KMS-11 (cell line): ENCODE results near the gene HBB.
"Not testable (repeated sequence)": the region's sequence is repeated elsewhere in the genome, so short reads cannot be mapped to it uniquely, and the experiment has no call there.

ENCODE experiments used
- H2AFZ ChIP-seq: fragments of 200-600 bp; sonication (generic); 2 replicates; pipeline ENCODE4 v1.6.1; 2016; ENCODE audit warnings: antibody characterized with exemption, mixed run types, low read depth
- H3K27ac ChIP-seq: fragments of 200-600 bp; sonication (generic); 2 replicates; pipeline ENCODE4 v1.6.1; 2016; ENCODE audit warnings: mild to moderate bottlenecking, mixed run types
- H3K27me3 ChIP-seq: fragments of 200-600 bp; sonication (generic); 2 replicates; pipeline ENCODE4 v1.6.1; 2017; ENCODE audit warnings: mild to moderate bottlenecking, low read depth, mixed run types, moderate library complexity; ENCODE audit not compliant: insufficient read depth
- H3K36me3 ChIP-seq: fragments of 200-600 bp; sonication (generic); 2 replicates; pipeline ENCODE4 v1.6.1; 2017; ENCODE audit warnings: mild to moderate bottlenecking, mixed run types; ENCODE audit not compliant: insufficient read depth
- H3K4me1 ChIP-seq: fragments of 200-600 bp; sonication (generic); 2 replicates; pipeline ENCODE4 v1.6.1; 2016; ENCODE audit warnings: mild to moderate bottlenecking, low read depth, mixed run types; ENCODE audit not compliant: poor library complexity, severe bottlenecking
- H3K4me2 ChIP-seq: fragments of 200-600 bp; sonication (generic); 2 replicates; pipeline ENCODE4 v1.7.0; 2016; ENCODE audit warnings: mild to moderate bottlenecking, mixed run types
- H3K4me3 ChIP-seq: fragments of 200-600 bp; sonication (generic); IDR thresholded peaks from 2 replicates; pipeline ENCODE4 v1.6.1; 2017; ENCODE audit warnings: low read depth, low read length, mixed read lengths; ENCODE audit not compliant: insufficient read depth
- H3K79me2 ChIP-seq: fragments of 200-600 bp; sonication (generic); 2 replicates; pipeline ENCODE4 v1.6.1; 2016; ENCODE audit warnings: low read depth, mixed run types; ENCODE audit not compliant: insufficient read depth
- H3K9ac ChIP-seq: fragments of 200-600 bp; sonication (generic); 2 replicates; pipeline ENCODE4 v1.6.1; 2016; ENCODE audit warnings: mild to moderate bottlenecking, mixed run types
- H4K20me1 ChIP-seq: fragments of 200-600 bp; sonication (generic); 2 replicates; pipeline ENCODE4 v1.6.1; 2016; ENCODE audit warnings: mild to moderate bottlenecking, mixed run types; ENCODE audit not compliant: insufficient read depth
- TF ChIP-seq, protein P1 (sequence below): fragments of 200-600 bp; sonication (generic); conservative IDR thresholded peaks from 2 replicates; pipeline ENCODE4 v1.6.1; 2017; ENCODE audit warnings: low read depth, mild to moderate bottlenecking, antibody characterized with exemption, low read length, moderate library complexity, mixed read lengths

The HBB gene

GRCh38 chr11:5258543-5259262, 31.8 kb upstream of the HBB start:
- Histone ChIP-seq H3K36me3 (no peaks in the 10 kb centered on the region), H3K9ac (no peak overlapping the region), H3K27me3 (no peaks in the 10 kb centered on the region), H3K4me1 (no peaks in the 10 kb centered on the region), H3K79me2 (no peaks in the 10 kb centered on the region), H3K27ac (no peak overlapping the region), H4K20me1 (no peaks in the 10 kb centered on the region), H2AFZ (no peak overlapping the region), H3K4me2 (no peak overlapping the region), H3K4me3 (no peak overlapping the region)
- TF ChIP-seq, protein P1, sequence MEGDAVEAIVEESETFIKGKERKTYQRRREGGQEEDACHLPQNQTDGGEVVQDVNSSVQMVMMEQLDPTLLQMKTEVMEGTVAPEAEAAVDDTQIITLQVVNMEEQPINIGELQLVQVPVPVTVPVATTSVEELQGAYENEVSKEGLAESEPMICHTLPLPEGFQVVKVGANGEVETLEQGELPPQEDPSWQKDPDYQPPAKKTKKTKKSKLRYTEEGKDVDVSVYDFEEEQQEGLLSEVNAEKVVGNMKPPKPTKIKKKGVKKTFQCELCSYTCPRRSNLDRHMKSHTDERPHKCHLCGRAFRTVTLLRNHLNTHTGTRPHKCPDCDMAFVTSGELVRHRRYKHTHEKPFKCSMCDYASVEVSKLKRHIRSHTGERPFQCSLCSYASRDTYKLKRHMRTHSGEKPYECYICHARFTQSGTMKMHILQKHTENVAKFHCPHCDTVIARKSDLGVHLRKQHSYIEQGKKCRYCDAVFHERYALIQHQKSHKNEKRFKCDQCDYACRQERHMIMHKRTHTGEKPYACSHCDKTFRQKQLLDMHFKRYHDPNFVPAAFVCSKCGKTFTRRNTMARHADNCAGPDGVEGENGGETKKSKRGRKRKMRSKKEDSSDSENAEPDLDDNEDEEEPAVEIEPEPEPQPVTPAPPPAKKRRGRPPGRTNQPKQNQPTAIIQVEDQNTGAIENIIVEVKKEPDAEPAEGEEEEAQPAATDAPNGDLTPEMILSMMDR: no peak

DNA sequence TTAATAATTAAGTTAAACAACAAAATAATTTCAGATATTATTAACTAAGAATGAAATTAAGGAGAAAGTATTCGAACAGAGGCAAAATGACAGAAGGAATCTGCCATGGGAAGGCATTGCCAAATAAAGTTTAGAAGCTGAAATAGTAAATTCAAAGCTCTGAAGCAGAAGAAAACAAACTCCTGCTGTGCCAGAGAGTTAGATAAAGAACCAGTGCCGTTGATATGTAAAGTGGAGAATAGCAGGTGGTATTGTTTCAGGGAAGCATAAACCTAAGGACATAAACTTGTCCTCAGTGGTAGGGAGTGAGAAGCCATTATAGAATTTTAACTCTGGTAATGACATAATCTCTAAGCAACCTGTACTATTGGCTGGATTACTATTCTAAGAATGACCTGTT, 30.4 kb upstream of the HBB start:
- no peaks in the 10 kb centered on the region for H3K4me1 ChIP-seq
- no peaks in the 10 kb centered on the region for H3K79me2 ChIP-seq
- H2AFZ ChIP-seq: no peak overlapping the region
- TF ChIP-seq, protein P1: no peak
- no peak overlapping the region for H3K4me3 ChIP-seq
- H4K20me1 ChIP-seq: no peaks in the 10 kb centered on the region
- no peak overlapping the region for H3K27ac ChIP-seq
- H3K36me3 ChIP-seq: no peaks in the 10 kb centered on the region
- no peaks in the 10 kb centered on the region for H3K27me3 ChIP-seq
- H3K4me2 ChIP-seq: no peak overlapping the region
- no peak overlapping the region for H3K9ac ChIP-seq

DNA sequence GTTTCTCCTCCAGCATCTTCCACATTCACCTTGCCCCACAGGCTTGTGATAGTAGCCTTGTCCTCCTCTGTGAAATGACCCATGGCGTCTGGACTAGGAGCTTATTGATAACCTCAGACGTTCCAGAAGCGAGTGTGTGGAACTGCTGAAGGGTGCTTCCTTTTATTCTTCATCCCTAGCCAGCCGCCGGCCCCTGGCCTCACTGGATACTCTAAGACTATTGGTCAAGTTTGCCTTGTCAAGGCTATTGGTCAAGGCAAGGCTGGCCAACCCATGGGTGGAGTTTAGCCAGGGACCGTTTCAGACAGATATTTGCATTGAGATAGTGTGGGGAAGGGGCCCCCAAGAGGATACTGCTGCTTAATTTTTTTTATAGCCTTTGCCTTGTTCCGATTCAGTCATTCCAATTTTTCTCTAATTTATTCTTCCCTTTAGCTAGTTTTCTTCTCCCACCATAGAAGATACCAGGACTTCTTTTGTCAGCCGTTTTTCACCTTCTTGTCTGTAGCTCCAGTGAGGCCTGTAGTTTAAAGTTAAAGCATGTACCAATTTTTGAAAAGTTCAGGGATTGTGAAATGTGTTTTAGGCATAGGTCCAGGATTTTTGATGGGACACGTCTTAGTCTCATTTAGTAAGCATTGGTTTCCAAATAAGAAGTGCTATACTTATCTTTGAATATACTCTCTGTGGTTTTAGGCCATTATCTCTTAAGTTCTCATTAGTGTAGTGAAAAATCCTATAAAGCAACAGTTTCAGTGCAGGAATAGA, 28.0 kb upstream of the HBB start, which contains the start of gene HBG2:
TSS of gene HBG2 (minus strand) at position 136 of the 768 bp plus-strand sequence. CDS start at position 83, 53 bp downstream.
- H3K9ac ChIP-seq, H3K27ac ChIP-seq, H3K4me2 ChIP-seq, H3K27me3 ChIP-seq, H2AFZ ChIP-seq, H3K4me1 ChIP-seq, H3K79me2 ChIP-seq, H3K36me3 ChIP-seq, H3K4me3 ChIP-seq, H4K20me1 ChIP-seq: not testable (repeated sequence)

DNA sequence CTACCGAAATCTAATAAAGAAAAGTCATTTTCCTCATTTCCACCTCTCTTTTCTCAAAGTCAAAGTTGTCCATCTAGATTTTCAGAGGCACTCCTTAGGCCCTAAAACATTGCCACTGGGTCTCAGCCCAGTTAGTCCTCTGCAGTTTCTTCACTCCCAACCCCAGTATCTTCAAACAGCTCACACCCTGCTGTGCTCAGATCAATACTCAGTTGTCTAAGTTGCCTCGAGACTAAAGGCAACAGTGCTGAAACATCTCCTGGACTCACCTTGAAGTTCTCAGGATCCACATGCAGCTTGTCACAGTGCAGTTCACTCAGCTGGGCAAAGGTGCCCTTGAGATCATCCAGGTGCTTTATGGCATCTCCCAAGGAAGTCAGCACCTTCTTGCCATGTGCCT, 27.2 kb upstream of the HBB start:
- H4K20me1 ChIP-seq, H3K4me1 ChIP-seq, H3K4me2 ChIP-seq, H2AFZ ChIP-seq, H3K79me2 ChIP-seq, H3K36me3 ChIP-seq, H3K27ac ChIP-seq, H3K4me3 ChIP-seq, H3K9ac ChIP-seq, H3K27me3 ChIP-seq: not testable (repeated sequence)

GRCh38 chr11:5253440-5253839, 26.6 kb upstream of the HBB start:
- not testable (repeated sequence) for H4K20me1 ChIP-seq, H3K9ac ChIP-seq, H3K27me3 ChIP-seq, H3K36me3 ChIP-seq, H3K79me2 ChIP-seq, H3K4me1 ChIP-seq, H2AFZ ChIP-seq, H3K4me2 ChIP-seq, H3K4me3 ChIP-seq, H3K27ac ChIP-seq

GRCh38 chr11:5252919-5253265, 26.0 kb upstream of the HBB start:
- no peaks in the 10 kb centered on the region for H3K79me2 ChIP-seq
- H3K4me3 ChIP-seq: no peak overlapping the region
- H3K27ac ChIP-seq: no peak overlapping the region
- H2AFZ ChIP-seq: no peak overlapping the region
- no peak overlapping the region for H3K9ac ChIP-seq
- no peak overlapping the region for H3K4me2 ChIP-seq
- H3K36me3 ChIP-seq: no peaks in the 10 kb centered on the region
- no peaks in the 10 kb centered on the region for H3K4me1 ChIP-seq
- H4K20me1 ChIP-seq: no peaks in the 10 kb centered on the region
- TF ChIP-seq, protein P1: no peak
- no peaks in the 10 kb centered on the region for H3K27me3 ChIP-seq
